Measurements from ENCODE around the gene EIF3L. TPM values are rescaled to one million over a fixed set of nuclear protein-coding genes. Genes with fewer than 3 reads are reported as not detected.

EIF3L gene
- polyA plus RNA-seq, 6 donors from 2014 or later: 260 to 316 (median 300) TPM

- Mint-ChIP-seq H3K9me3 (no peaks in the 10 kb centered on the region), H3K36me3 (peaks cover 0 to 10% of the 10 kb centered on the region in 2 donors), H3K4me3 (no peak overlapping the region), H3K4me1 (peaks cover 5 to 31% (median 21%) of the 10 kb centered on the region in 3 donors), H3K27ac (peak overlapping the region in 3 of 6 donors; percentile 59 to 73 (median 64)), H3K27me3 (no peaks in the 10 kb centered on the region)
- DNase-seq (peak; percentile 71), ATAC-seq (ENCODE audit: low read depth in 2 of 2) (peak; percentile 99)
Observed at GRCh38 chr22:37933711-37934376, 84.6 kb downstream of the EIF3L start.

Other genes starting within 250 kb of the EIF3L start
- gene GGA1, start 240.6 kb upstream of the EIF3L start, polyA plus RNA-seq (ENCODE audit: low read depth in 6 of 6): 10 to 100 TPM; 15.5 to 28.9 (median 24.2) TPM
- 1 to 10 TPM; 2.7 to 8.0 (median 3.2) TPM for gene SH3BP1, start 209.8 kb upstream of the EIF3L start, polyA plus RNA-seq (ENCODE audit: low read depth in 6 of 6)
- gene PDXP, start 190.7 kb upstream of the EIF3L start, polyA plus RNA-seq (ENCODE audit: low read depth in 6 of 6): 10 to 100 TPM in 1 of 6 donors, 1 to 10 TPM in 5; 4.0 to 14.3 (median 7.6) TPM
- 10 to 100 TPM in 4 of 6 donors, 1 to 10 TPM in 2; 4.1 to 35.3 (median 12.8) TPM for gene LGALS1, start 173.8 kb upstream of the EIF3L start, polyA plus RNA-seq (ENCODE audit: low read depth in 6 of 6)
- gene NOL12, start 163.1 kb upstream of the EIF3L start, polyA plus RNA-seq (ENCODE audit: low read depth in 6 of 6): 10 to 100 TPM; 35.7 to 60.6 (median 40.2) TPM
- gene TRIOBP, start 152.4 kb upstream of the EIF3L start, polyA plus RNA-seq (ENCODE audit: low read depth in 6 of 6): 10 to 100 TPM; 13.7 to 19.5 (median 16.2) TPM
- not detected for gene GCAT, start 41.5 kb upstream of the EIF3L start, polyA plus RNA-seq (ENCODE audit: low read depth in 6 of 6)
- not detected for gene GALR3, start 26.0 kb upstream of the EIF3L start, polyA plus RNA-seq (ENCODE audit: low read depth in 6 of 6)
- 10 to 100 TPM in 4 of 6 donors, 1 to 10 TPM in 2; 2.6 to 19.3 (median 14.4) TPM for gene ANKRD54, start 5.1 kb upstream of the EIF3L start, polyA plus RNA-seq (ENCODE audit: low read depth in 6 of 6)
- gene MICALL1, start 56.9 kb downstream of the EIF3L start, polyA plus RNA-seq (ENCODE audit: low read depth in 6 of 6): 1 to 10 TPM; 2.6 to 8.0 (median 3.1) TPM
- gene C22orf23, start 104.2 kb downstream of the EIF3L start, polyA plus RNA-seq (ENCODE audit: low read depth in 6 of 6): not detected
- gene POLR2F, start 104.3 kb downstream of the EIF3L start, polyA plus RNA-seq (ENCODE audit: low read depth in 6 of 6): 100 to 1,000 TPM; 113 to 131 (median 123) TPM
- not detected for gene SOX10, start 135.1 kb downstream of the EIF3L start, polyA plus RNA-seq (ENCODE audit: low read depth in 6 of 6)
- 1 to 10 TPM; 2.6 to 9.7 (median 9.3) TPM for gene PICK1, start 208.0 kb downstream of the EIF3L start, polyA plus RNA-seq (ENCODE audit: low read depth in 6 of 6)
- not detected for gene SLC16A8, start 234.8 kb downstream of the EIF3L start, polyA plus RNA-seq (ENCODE audit: low read depth in 6 of 6)